Activated CD8-positive, alpha-beta memory T cell treated with anti-CD3 and anti-CD28 coated beads, Interleukin-2, amount 50 U/mL, for 48 hours (primary cell): ENCODE results near the gene ARHGEF19.
A peak's percentile ranks its signal among the peaks of the same experiment; 100 is the strongest.
"Not testable (repeated sequence)": the region's sequence is repeated elsewhere in the genome, so short reads cannot be mapped to it uniquely, and the experiment has no call there.

Experiments used
- DNase-seq: peaks from one replicate; pipeline ENCODE4 v3.0.0-alpha.2; 2020

ARHGEF19 gene

DNA sequence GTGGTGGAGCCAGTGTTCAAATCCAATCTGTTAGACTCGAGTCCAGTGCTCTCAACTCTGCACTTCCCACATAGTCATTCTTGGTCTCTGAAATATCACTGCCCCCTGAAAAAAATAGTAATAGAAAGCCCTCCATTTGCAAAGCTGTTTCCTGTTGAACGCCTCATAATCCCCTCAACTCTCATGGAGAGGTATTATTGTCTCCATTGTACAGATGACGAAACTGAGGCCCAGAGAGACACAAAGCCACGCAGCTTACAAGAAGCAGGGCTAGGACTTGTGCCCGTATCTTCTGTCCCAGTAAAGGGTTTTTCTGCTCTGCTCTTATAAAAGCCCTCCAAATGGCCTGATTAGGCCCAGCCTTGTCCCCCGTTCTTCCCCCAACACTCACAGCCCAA lies 6.2 kb upstream of the ARHGEF19 start:
- no peak for DNase-seq

DNA sequence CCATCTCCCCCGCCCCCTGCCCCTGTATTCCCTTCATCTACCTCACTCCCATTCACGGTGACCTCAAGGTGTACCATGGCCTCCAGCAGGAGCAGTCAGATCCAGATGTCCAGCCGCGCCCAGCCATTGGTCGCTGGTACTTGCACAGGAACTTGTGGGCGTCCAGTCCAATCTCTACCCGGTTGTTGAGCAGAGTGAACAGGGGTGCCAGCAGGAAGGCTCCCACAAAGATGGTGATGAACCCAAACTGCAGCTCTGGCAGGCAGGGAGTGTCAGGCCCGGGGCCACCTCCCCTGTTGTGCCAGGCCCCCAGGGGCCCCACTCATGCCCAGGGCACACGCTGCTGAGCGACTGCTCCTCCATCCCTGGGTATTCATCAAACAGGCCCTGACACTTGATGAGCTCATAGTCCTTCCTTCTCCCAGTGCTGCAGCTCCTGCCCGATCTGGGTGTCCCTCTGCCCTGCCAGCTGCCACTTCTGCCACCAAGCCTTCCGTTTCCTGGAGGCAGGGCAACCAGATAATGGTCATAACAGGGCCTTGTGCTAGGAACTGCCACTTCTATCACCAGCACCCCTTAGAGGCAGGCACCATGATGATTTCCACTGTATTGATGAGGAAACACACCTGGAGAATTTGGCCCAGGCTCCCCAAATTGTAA lies 5.7 kb upstream of the ARHGEF19 start:
- DNase-seq, result no peak

GRCh38 chr1:16217061-16217785 lies 4.8 kb upstream of the ARHGEF19 start:
- peak; percentile 96 for DNase-seq

DNA sequence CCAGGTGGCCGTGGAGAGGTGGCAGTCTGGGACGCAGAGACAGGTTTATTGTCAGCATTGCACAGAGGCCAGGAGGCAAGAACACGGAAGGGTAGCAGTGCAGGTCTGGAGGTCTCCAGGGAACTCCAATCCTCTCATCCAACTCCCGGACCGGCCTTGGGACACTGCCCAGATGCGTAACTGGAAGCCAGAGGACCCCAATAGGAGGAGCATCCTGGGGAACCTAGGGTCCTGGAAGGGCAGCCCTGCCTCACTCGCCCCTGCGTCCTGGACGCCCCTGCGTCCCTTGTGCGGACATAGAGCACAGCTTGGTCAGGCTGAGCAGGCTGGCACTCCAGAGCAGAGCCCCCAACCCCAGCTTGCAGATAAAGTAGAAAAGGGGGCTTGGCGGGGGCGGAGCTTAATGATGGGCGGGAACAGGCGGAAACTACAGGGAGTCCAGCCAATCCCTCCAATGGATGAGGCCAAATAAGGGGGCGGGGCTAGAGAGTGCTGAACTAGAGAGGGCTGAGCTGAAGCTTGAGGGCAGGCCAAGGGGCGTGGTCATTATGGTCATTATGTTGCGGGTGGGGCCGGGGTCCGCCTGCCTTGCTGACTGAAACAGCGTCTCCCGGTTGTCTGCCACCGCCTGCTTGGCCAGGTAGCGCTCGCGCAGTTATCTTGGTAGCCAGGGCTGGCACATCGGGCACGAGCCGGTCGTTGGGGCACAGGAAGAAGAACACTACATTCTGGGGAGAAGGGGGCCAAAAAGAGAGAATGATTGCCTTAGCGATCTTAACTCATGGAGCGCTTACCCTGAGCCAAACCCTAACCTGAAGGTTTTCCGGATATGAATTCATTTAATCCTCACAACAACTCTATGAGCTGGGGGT lies 3.7 kb upstream of the ARHGEF19 start:
- peak; percentile 79 for DNase-seq

DNA sequence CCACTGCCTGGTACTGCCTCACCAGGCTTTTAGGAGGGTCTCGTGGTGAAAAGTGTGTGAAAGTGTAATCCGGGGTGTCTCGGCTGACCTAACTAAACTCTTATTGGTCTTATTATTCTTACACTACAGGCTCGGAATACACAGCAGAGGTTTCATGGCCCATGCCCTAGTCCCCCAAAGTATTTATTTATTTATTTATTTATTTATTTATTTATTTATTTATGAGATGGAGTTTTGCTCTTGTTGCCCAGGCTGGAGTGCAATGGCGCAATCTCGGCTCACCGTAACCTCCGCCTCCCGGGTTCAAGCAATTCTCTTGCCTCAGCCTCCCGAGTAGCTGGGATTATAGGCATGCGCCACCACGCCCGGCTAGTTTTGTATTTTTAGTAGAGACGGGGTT lies 2.8 kb upstream of the ARHGEF19 start:
- DNase-seq, result not testable (repeated sequence)

GRCh38 chr1:16213544-16213943 lies 1.1 kb upstream of the ARHGEF19 start:
- DNase-seq, result not testable (repeated sequence)

GRCh38 chr1:16213013-16213412 lies 561 bp upstream of the ARHGEF19 start:
- DNase-seq, result no peak

DNA sequence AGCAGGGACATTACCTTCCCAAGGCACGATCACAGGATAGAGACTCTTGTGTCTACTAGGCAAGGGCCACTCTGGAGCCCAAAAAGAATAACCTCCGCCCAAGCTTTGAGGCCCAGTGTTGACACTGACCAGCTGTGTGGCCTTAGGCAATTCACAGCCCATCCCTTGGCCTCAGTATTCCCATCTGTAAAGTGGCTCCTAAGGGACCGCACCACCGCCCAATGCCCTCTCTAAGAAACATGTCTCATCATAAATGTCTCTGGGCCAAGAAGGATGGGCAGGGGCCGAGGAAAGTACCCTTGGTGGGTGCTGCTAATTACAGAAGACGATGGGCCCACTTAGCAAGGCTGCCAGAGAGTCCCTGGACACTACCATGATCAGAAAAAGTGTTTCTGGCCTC lies 628 bp downstream of the ARHGEF19 start:
- DNase-seq, result no peak

DNA sequence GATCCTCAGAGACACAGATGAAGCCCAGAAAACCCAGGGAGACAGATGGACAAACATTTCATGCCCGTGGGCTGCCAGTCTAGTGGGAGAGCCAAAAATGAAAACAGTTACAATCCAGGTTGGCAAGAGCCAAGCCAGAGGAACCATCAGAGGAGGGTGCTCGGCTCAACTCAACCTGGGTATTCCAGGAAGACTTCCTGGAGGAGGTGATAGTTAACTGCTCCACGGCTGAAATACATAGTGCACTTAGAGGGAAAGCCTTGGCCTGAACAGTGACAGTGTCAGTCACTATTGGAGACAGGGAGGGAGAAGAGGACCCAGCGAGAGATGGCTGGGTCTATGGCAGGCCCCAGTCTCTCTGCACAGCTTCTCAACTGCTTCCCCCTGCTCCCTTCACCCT lies 1.9 kb downstream of the ARHGEF19 start:
- no peak for DNase-seq

GRCh38 chr1:16209847-16210407 lies 2.5 kb downstream of the ARHGEF19 start:
- DNase-seq, result no peak

GRCh38 chr1:16209132-16209846 lies 3.2 kb downstream of the ARHGEF19 start:
- no peak for DNase-seq

GRCh38 chr1:16208270-16208987 lies 4.0 kb downstream of the ARHGEF19 start:
- DNase-seq, result no peak

DNA sequence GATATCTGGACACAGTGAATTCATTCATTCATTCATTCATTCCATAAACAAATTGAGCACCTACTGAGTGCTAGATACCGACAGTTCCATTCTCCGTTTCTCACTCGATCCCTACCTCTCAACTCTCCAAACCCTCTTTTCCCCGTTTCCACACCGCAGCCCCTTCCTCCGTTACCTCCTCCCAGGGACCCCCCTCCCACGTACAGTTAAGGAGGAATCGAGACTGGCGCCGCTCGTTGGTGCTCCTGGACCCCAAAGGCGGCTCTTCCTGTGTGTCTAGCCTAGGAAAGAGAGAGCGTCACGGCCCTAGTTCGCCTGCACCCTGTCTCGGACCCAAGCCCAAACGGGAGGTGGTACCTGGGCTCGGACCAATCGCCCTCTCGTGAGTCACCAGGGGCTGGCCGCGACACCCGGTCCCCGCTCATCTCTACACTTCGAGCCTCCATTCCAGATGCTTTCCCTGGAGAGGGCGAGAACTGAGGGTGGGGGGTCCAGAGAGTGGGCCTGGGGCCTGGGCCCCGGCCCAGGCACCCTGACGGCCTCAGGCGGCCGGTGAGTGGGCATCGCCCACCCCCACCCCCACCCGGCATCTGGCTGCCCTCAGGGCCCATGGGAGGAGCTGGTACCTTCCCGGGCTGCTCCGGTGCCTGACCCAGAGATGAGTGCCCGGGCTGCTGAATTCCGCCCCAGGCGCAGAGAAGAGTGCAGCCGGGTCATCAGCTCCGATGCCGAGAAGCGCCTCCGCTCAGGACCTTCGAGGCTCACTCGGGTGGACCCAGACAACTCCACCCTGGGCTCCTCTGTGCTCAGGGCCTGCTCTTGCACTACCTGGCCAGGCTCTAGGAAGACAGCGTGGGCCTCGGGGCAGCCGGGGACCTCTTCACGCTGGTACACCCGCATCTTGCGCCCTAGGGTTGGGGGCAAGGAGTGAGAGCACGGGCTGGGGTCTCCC lies 4.9 kb downstream of the ARHGEF19 start:
- peak; percentile 67 for DNase-seq

GRCh38 chr1:16206547-16207317 lies 5.7 kb downstream of the ARHGEF19 start:
- peak; percentile 94 for DNase-seq

DNA sequence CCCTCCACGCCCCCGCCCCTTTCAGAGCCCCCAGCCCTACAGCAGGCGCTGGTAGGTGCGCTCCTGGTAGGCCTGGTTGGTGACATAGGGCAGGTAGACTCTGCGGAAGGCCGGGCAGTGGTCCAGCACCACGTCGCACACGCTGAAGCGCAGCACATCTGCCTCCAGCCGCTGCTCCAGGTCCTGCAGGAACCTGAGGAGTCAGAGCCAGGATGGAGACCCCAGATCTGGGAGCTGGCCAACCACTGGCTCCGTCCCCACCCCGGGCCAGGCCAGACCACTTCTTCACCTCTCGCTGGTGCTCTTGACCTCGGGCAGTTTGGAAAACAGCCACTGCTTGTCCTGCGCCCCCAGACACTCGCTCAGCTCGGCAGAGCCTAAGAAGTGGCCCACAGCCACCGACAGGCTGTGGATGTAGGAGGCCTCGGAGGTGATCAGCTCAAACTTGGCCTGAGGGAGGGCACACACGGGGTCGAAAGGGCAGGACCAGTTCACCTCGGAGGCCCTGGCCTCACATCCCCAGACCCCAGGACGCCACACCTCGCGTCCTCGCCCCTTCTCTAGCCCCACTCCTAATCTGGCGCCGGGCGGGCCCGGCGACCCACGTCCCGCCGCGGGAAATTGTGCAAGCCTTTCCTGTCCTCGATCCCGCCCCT lies 6.4 kb downstream of the ARHGEF19 start:
- DNase-seq, result peak; percentile 63

DNA sequence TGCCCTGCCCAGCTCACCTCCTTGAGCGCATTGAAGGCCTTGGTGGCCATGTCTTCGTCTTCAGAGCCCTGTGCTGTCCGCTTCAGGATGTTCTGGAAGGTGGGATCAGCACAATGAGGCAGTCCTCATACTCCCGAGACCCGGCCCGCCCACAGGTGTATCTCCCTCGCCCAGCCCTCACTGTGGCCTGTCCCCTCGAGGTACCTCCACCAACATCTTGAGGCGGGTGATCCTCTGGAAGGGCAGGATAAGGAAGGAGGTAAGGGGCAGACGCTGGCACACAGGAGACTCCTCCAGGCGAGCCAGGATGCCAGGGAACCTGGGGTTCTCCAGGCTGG lies 7.1 kb downstream of the ARHGEF19 start:
- DNase-seq, result no peak

DNA sequence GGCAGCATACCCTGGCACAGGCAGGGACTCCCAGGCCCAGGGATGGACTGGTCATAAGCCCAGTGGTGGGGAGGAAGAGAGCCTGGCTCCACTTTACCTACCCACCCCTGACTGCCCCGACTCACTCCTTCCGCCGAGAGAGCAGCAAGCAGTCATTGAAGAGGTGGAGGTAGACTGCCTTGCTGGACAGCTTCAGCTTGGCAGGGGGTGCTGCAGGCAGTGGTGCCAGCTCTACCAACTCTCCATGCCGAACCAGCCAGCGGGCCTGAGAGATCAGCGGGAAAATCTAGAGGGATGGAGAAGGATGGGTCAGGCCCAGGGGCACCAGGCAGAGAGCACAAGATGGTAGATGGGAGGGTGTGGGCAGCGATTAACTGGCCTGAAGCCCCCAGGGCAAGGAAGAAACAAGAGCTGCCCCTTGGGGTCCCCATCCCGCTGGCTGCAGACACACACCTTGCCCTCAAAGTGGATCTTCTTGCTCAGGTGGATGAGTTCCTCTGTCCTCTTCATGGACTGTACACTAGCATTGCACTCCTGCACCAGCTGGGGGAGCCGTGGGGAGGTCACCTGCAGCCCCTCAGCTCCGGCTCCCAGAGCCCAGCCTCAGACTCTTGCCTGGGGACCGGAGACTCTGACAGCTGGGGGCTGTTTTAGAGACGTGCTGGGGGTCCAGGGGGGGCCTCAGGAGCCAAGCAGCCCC lies 7.7 kb downstream of the ARHGEF19 start:
- peak; percentile 66 for DNase-seq

DNA sequence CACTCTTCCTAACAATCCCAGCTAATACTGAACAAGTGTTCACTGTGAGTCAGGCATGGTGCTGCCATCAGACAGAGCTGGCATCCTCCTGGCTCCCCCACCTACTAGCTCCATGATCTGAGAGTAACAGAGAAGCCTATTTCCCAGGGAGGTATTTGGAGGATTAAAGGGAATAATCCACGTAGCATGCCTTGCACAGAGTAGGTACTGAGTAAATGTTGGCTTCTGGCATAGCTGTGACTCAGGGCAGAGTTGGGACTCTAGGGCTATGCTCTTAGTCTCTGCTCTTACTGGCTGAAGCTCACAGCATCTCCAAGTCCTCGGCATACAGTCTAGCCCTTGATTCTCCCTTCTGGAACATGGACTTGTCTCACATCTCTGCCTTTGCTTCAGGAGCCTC lies 8.2 kb downstream of the ARHGEF19 start:
- no peak for DNase-seq

DNA sequence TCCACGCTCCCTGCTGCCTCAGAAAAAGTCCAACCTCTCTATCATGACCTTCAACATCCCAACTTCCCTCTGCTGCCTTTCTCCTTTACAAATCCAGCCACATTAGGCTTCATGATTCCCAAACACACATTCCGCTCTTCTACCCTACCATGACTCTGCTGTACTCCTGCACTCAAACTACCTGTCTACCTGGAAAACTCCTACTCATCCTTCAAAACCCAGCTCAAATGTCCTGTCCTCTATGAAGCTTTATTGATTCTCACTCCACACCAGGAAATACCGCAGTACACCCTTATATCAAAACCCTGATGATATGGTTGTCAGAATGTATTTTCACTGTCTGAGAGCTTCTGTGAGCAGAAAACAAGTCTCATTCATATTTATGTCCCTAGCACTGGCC lies 8.9 kb downstream of the ARHGEF19 start:
- no peak for DNase-seq
